Measurements from ENCODE around the gene CHTOP.

CHTOP gene

GRCh38 chr1:153612111-153612754 is 21.6 kb upstream of the CHTOP start:
- Histone ChIP-seq H3K27me3 (ENCODE audit: control insufficient read depth in 2 of 2, insufficient read depth in 2 of 2, low read length in 2 of 2) (no peaks in the 10 kb centered on the region), H3K4me3 (ENCODE audit: low read length in 2 of 2) (peak overlapping the region; percentile 80 to 93), H3K9ac (ENCODE audit: low read depth in 1 of 2, low read length in 2 of 2) (peak overlapping the region; percentile 95 to 96), H3K4me1 (ENCODE audit: control insufficient read depth in 2 of 2, insufficient read depth in 2 of 2, low read length in 2 of 2) (peaks cover 56 to 73% of the 10 kb centered on the region in 2 donors), H3K27ac (ENCODE audit: low read depth in 2 of 2, low read length in 2 of 2) (peak overlapping the region; percentile 94 to 95), H3K36me3 (ENCODE audit: control insufficient read depth in 2 of 2, insufficient read depth in 2 of 2, low read length in 2 of 2) (peaks cover 6 to 7% of the 10 kb centered on the region in 2 donors), H3K9me3 (ENCODE audit: control insufficient read depth in 2 of 2, low read length in 2 of 2) (no peaks in the 10 kb centered on the region)

DNA sequence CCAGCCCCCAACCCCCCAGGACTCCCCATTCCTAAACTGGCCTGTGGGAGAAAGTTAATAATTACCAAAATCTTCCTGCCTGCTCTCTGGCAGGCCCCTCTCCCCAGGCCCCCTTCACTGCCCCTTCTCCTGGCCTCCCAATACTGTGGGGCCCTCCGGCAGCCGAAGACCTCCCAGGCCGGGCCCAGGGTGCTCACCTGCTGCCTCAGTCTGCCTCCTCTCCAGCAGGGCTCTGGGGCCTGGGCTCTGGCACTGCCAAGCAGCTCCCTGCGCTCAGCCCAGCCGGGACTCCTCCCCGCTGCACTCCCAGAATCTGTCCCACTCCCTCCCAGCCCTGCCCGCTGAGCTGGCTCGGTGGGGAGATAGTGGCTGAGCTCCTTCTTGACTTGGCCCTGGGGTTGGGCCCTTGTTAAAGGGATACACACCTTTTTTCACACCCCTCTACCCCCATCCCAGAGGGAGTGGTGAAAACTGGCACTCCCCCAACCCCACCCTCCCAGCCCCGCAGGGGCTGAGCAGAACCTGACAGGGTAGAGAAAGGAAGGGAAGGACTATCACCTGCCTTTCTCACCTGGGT is 21.0 kb upstream of the CHTOP start, which contains the start of gene S100A16:
TSS of gene S100A16 (minus strand) at position 383 of the 577 bp plus-strand sequence. CDS start 4,986 bp downstream, outside the sequence.
- Histone ChIP-seq H3K9me3 (ENCODE audit: control insufficient read depth in 2 of 2, low read length in 2 of 2) (no peaks in the 10 kb centered on the region), H3K4me1 (ENCODE audit: control insufficient read depth in 2 of 2, insufficient read depth in 2 of 2, low read length in 2 of 2) (peaks cover 61 to 69% of the 10 kb centered on the region in 2 donors), H3K9ac (ENCODE audit: low read depth in 1 of 2, low read length in 2 of 2) (peak within 1 kb of the TSS; percentile 95 to 96), H3K27ac (ENCODE audit: low read depth in 2 of 2, low read length in 2 of 2) (peak within 1 kb of the TSS; percentile 94 to 95), H3K27me3 (ENCODE audit: control insufficient read depth in 2 of 2, insufficient read depth in 2 of 2, low read length in 2 of 2) (no peaks in the 10 kb centered on the region), H3K36me3 (ENCODE audit: control insufficient read depth in 2 of 2, insufficient read depth in 2 of 2, low read length in 2 of 2) (peaks cover 2% of the 10 kb centered on the region in 2 donors), H3K4me3 (ENCODE audit: low read length in 2 of 2) (peak within 1 kb of the TSS; percentile 80 to 93)

DNA sequence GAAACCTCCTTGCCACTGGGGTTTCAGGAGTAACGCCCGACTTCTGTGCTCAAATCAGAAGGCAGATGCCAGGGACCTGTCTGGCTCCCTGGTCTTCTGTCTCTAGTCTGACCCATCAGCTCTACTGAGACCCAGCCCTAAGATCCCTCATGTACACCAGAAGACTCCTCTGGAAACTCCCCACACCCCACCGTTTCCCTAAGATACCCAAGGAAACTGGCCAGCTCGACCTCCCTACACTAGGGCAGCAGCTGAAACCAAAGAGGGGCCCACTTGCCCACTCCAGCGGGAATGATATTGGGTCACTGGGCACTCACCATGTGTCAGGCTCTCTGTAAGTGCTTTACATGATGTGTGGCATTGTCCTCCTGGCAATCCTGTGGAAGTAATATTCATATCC is 20.5 kb upstream of the CHTOP start:
- peaks cover 56 to 63% of the 10 kb centered on the region in 2 donors for H3K4me1 ChIP-seq (ENCODE audit: control insufficient read depth in 2 of 2, insufficient read depth in 2 of 2, low read length in 2 of 2)
- H3K27me3 ChIP-seq (ENCODE audit: control insufficient read depth in 2 of 2, insufficient read depth in 2 of 2, low read length in 2 of 2): no peaks in the 10 kb centered on the region
- peak overlapping the region; percentile 94 to 95 for H3K27ac ChIP-seq (ENCODE audit: low read depth in 2 of 2, low read length in 2 of 2)
- H3K4me3 ChIP-seq (ENCODE audit: low read length in 2 of 2): peak overlapping the region; percentile 80 to 93
- H3K36me3 ChIP-seq (ENCODE audit: control insufficient read depth in 2 of 2, insufficient read depth in 2 of 2, low read length in 2 of 2): no peaks in the 10 kb centered on the region
- peak overlapping the region; percentile 42 to 74 for H3K9ac ChIP-seq (ENCODE audit: low read depth in 1 of 2, low read length in 2 of 2)
- H3K9me3 ChIP-seq (ENCODE audit: control insufficient read depth in 2 of 2, low read length in 2 of 2): no peaks in the 10 kb centered on the region

DNA sequence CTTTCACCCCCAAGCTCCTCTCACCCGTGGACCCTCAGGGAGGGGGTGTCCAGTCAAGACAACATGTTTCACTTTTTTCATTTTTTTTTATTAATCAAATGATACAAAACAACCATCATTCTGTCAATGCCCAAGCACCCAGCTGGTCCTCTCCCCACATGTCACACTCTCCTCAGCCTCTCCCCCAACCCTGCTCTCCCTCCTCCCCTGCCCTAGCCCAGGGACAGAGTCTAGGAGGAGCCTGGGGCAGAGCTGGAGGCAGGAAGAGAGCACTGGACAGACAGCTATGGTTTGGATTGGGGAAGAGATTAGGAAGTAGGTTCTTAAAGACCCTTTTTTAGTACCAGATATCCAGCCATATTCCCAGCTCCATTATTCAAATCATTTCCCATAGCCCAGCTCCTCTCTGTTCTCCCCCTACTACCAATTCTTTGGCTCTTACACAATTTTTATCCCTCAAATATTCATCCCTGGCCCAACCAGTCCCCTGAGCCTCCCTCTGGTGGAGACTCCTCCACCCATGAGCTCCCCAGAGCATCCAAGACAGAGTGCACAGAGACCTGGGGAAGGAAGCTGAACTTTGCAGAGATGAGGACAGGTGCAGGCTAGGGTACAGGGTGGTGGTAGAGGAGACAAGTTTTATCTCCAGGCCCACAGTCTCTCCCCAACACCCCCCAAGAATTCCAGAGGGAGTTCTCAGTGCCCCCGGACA is 19.5 kb upstream of the CHTOP start:
- Histone ChIP-seq H3K4me1 (ENCODE audit: control insufficient read depth in 2 of 2, insufficient read depth in 2 of 2, low read length in 2 of 2) (peaks cover 50 to 55% of the 10 kb centered on the region in 2 donors), H3K27ac (ENCODE audit: low read depth in 2 of 2, low read length in 2 of 2) (peak overlapping the region; percentile 94 to 95), H3K9ac (ENCODE audit: low read depth in 1 of 2, low read length in 2 of 2) (peak overlapping the region; percentile 23 to 26), H3K9me3 (ENCODE audit: control insufficient read depth in 2 of 2, low read length in 2 of 2) (no peaks in the 10 kb centered on the region), H3K27me3 (ENCODE audit: control insufficient read depth in 2 of 2, insufficient read depth in 2 of 2, low read length in 2 of 2) (no peaks in the 10 kb centered on the region), H3K36me3 (ENCODE audit: control insufficient read depth in 2 of 2, insufficient read depth in 2 of 2, low read length in 2 of 2) (peaks cover 0 to 2% of the 10 kb centered on the region in 2 donors), H3K4me3 (ENCODE audit: low read length in 2 of 2) (peak overlapping the region; percentile 0 to 67)

DNA sequence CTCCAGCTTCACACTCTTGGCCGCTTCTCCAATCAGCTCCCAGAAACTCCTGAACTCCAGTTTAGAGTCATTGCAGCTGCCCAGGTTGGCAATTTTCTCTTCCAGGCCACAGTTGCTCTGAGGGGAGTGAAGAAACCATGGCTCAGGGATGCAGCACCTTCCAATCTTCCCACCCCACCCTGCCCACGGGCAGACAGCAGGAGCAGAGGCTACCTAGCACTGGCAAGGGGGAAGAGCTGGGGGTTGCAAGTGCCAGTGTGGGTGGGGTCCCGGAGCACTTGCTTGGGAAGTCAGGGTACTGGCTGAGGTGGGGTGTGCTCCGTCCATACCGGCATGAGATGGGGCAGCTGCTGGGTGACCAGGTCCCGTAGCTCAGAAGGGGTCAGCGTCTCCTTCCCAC is 19.0 kb upstream of the CHTOP start:
- H3K36me3 ChIP-seq (ENCODE audit: control insufficient read depth in 2 of 2, insufficient read depth in 2 of 2, low read length in 2 of 2): peaks cover 0 to 2% of the 10 kb centered on the region in 2 donors
- peak overlapping the region; percentile 67 to 72 for H3K4me3 ChIP-seq (ENCODE audit: low read length in 2 of 2)
- peak overlapping the region; percentile 94 to 95 for H3K27ac ChIP-seq (ENCODE audit: low read depth in 2 of 2, low read length in 2 of 2)
- no peaks in the 10 kb centered on the region for H3K27me3 ChIP-seq (ENCODE audit: control insufficient read depth in 2 of 2, insufficient read depth in 2 of 2, low read length in 2 of 2)
- H3K9ac ChIP-seq (ENCODE audit: low read depth in 1 of 2, low read length in 2 of 2): peak overlapping the region in 1 of 2 donors; percentile 81
- no peaks in the 10 kb centered on the region for H3K9me3 ChIP-seq (ENCODE audit: control insufficient read depth in 2 of 2, low read length in 2 of 2)
- H3K4me1 ChIP-seq (ENCODE audit: control insufficient read depth in 2 of 2, insufficient read depth in 2 of 2, low read length in 2 of 2): peaks cover 45 to 50% of the 10 kb centered on the region in 2 donors

DNA sequence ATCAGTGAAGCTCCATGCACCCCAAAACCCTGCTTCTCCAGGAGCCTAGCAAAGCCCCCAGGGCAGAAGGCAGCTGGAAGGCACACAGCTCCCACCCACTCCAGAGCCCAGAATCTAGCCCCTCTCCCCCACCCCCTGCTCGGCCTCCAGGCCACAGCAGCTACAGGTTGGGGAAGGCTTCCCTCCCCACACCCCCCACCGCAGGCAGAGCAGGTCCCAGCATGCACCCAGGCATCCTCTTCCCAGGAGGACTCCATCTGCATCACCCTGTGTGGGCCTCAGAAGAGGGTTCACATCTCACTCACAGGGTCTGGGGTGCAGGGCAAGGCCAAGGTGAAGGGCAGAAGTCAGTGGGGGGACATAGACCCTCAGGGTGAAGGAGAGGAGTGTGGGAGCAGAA is 18.5 kb upstream of the CHTOP start:
- H3K36me3 ChIP-seq (ENCODE audit: control insufficient read depth in 2 of 2, insufficient read depth in 2 of 2, low read length in 2 of 2): peaks cover 0 to 2% of the 10 kb centered on the region in 2 donors
- no peaks in the 10 kb centered on the region for H3K9me3 ChIP-seq (ENCODE audit: control insufficient read depth in 2 of 2, low read length in 2 of 2)
- peak overlapping the region; percentile 67 to 72 for H3K4me3 ChIP-seq (ENCODE audit: low read length in 2 of 2)
- no peaks in the 10 kb centered on the region for H3K27me3 ChIP-seq (ENCODE audit: control insufficient read depth in 2 of 2, insufficient read depth in 2 of 2, low read length in 2 of 2)
- peak overlapping the region; percentile 81 to 91 for H3K9ac ChIP-seq (ENCODE audit: low read depth in 1 of 2, low read length in 2 of 2)
- peak overlapping the region; percentile 81 to 86 for H3K27ac ChIP-seq (ENCODE audit: low read depth in 2 of 2, low read length in 2 of 2)
- peaks cover 41 to 45% of the 10 kb centered on the region in 2 donors for H3K4me1 ChIP-seq (ENCODE audit: control insufficient read depth in 2 of 2, insufficient read depth in 2 of 2, low read length in 2 of 2)

- peaks cover 0 to 2% of the 10 kb centered on the region in 2 donors for H3K36me3 ChIP-seq (ENCODE audit: control insufficient read depth in 2 of 2, insufficient read depth in 2 of 2, low read length in 2 of 2)
- H3K9ac ChIP-seq (ENCODE audit: low read depth in 1 of 2, low read length in 2 of 2): peak within 1 kb of the TSS; percentile 81 to 91
- peaks cover 36 to 37% of the 10 kb centered on the region in 2 donors for H3K4me1 ChIP-seq (ENCODE audit: control insufficient read depth in 2 of 2, insufficient read depth in 2 of 2, low read length in 2 of 2)
- no peaks in the 10 kb centered on the region for H3K27me3 ChIP-seq (ENCODE audit: control insufficient read depth in 2 of 2, insufficient read depth in 2 of 2, low read length in 2 of 2)
- peak within 1 kb of the TSS; percentile 67 to 72 for H3K4me3 ChIP-seq (ENCODE audit: low read length in 2 of 2)
- H3K27ac ChIP-seq (ENCODE audit: low read depth in 2 of 2, low read length in 2 of 2): peak within 1 kb of the TSS; percentile 81 to 86
- H3K9me3 ChIP-seq (ENCODE audit: control insufficient read depth in 2 of 2, low read length in 2 of 2): no peaks in the 10 kb centered on the region
Observed at GRCh38 chr1:153616144-153616916, 17.5 kb upstream of the CHTOP start, which contains the start of gene S100A14. Gene S100A14 (minus strand): TSS chr1:153616325. CDS start chr1:153615858, 467 bp downstream.

- H3K27ac ChIP-seq (ENCODE audit: low read depth in 2 of 2, low read length in 2 of 2): peak overlapping the region; percentile 81 to 86
Observed at GRCh38 chr1:153616917-153617311, 17.0 kb upstream of the CHTOP start.

DNA sequence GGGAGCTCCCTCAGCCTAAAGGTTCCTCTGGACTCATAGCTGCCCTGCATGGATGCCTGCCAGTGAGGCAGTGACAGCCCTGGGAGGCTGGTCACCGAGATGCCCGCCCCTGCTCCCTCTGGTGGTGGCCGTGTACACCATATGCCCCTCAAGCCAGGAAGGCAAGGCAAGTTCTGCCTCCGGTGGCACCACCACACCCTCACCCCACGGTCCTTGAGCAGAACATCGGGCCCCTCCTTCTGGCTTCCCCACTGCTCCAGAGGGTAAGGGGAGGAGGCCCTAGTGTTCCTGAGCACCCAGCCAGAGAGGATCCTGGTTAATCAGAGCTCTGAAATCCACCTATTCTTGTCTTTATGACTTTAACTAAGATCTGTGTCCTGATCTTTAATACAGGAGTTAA is 16.2 kb upstream of the CHTOP start:
- peak overlapping the region in 1 of 2 donors; percentile 86 for H3K27ac ChIP-seq (ENCODE audit: low read depth in 2 of 2, low read length in 2 of 2)
- peaks cover 2% of the 10 kb centered on the region in 2 donors for H3K36me3 ChIP-seq (ENCODE audit: control insufficient read depth in 2 of 2, insufficient read depth in 2 of 2, low read length in 2 of 2)
- H3K4me1 ChIP-seq (ENCODE audit: control insufficient read depth in 2 of 2, insufficient read depth in 2 of 2, low read length in 2 of 2): peaks cover 32 to 36% of the 10 kb centered on the region in 2 donors
- H3K27me3 ChIP-seq (ENCODE audit: control insufficient read depth in 2 of 2, insufficient read depth in 2 of 2, low read length in 2 of 2): no peaks in the 10 kb centered on the region
- no peak overlapping the region for H3K9ac ChIP-seq (ENCODE audit: low read depth in 1 of 2, low read length in 2 of 2)
- H3K4me3 ChIP-seq (ENCODE audit: low read length in 2 of 2): no peak overlapping the region
- no peaks in the 10 kb centered on the region for H3K9me3 ChIP-seq (ENCODE audit: control insufficient read depth in 2 of 2, low read length in 2 of 2)

More at GRCh38 chr1:153616917-153617311, 17.0 kb upstream of the CHTOP start:
- Histone ChIP-seq H3K4me3 (ENCODE audit: low read length in 2 of 2) (peak overlapping the region in 1 of 2 donors; percentile 67), H3K36me3 (ENCODE audit: control insufficient read depth in 2 of 2, insufficient read depth in 2 of 2, low read length in 2 of 2) (peaks cover 1 to 2% of the 10 kb centered on the region in 2 donors), H3K9me3 (ENCODE audit: control insufficient read depth in 2 of 2, low read length in 2 of 2) (no peaks in the 10 kb centered on the region), H3K4me1 (ENCODE audit: control insufficient read depth in 2 of 2, insufficient read depth in 2 of 2, low read length in 2 of 2) (peaks cover 32 to 36% of the 10 kb centered on the region in 2 donors), H3K9ac (ENCODE audit: low read depth in 1 of 2, low read length in 2 of 2) (peak overlapping the region; percentile 14 to 81), H3K27me3 (ENCODE audit: control insufficient read depth in 2 of 2, insufficient read depth in 2 of 2, low read length in 2 of 2) (no peaks in the 10 kb centered on the region)

All from mucosa of rectum (tissue), 2 donors.